HT1080 (cell line): Measurements from ENCODE around the gene ALG3. TPM values are rescaled to one million over a fixed set of nuclear protein-coding genes. Genes with fewer than 3 reads are reported as not detected.
A peak's percentile ranks its signal among the peaks of the same experiment; 100 is the strongest.

Source experiments
- DNase-seq: peaks from one replicate; pipeline ENCODE4 v3.0.0-alpha.2; 2015; ENCODE audit warnings: low read depth
- total RNA-seq: library from RNA; depleted of rRNA; stranded (reverse); fragments of >200 nt; shearing (Covaris generic); gene quantifications from 2 replicates; pipeline ENCODE4 v1.2.3, GENCODE V29; 2014

Gene ALG3
- total RNA-seq, 1 experiment from 2014 or later = 146 TPM

- no peak for DNase-seq
Observed at GRCh38 chr3:184260724-184261269, 12.0 kb upstream of the ALG3 start.

DNA sequence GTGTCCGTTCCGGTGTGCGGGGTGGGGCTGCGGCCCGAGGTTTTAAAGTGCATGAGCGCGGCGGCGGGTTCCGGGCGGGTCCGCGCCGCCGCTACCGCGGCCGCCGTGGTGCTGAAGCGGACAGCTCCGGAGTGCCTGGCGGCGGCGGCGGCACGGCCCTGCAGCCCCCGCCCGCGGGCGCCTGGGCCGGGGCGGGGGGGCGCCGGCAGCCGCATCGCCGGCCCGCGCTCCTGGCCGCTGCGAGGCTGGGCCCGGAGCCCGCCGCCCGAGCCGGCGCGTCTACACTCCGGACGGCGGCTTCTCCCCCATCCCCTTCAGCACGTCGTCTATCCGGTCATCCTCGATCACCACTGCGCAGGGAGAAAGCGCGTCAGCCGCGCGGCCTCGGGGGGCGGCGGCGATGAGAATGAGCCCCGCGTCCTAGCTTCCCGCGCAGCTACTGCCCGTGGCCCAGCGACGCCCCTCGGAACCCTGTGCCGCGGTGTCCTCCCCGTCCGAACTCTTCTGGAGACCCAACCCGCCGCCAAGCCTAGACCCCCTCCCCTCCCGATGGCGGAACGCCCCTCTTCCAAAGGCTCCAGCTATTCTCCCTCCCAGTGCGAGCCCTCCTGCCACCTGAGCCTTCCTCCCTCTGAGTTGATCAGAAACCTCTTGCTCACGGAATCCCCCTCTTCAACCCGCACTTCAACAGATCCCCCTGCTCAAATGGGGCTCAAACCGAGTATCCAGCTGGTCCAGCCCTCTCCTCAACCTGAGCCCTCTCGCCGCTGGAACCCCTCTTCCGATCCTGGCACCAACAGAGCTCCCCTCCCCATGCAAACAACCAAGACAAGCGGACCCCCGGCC is 11.3 kb upstream of the ALG3 start:
- DNase-seq = no peak

GRCh38 chr3:184259396-184259877 is 10.7 kb upstream of the ALG3 start:
- DNase-seq = no peak

DNA sequence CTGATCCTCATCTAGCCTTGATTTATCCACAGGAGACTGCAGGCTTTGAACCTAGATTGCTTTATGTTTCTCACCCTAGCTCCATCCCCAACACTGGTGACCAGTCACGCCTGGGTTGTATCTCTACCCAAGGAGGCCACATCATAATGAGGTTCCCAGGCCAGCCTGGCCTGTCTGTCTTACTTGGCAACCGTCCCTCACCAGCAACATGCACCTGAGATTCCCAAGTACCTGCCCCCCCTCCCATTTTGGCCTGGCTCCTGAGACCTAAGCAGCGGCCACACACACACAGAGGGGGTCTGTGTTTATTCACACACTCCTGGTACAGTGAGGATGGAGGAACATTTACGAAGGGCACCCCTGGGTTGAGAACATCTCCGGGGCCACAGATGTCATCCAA is 10.2 kb upstream of the ALG3 start:
- DNase-seq = no peak

- no peak for DNase-seq
Observed at GRCh38 chr3:184257083-184257915, 8.5 kb upstream of the ALG3 start.

- peak; percentile 60 for DNase-seq
Observed at GRCh38 chr3:184255291-184256039, 6.7 kb upstream of the ALG3 start.

DNA sequence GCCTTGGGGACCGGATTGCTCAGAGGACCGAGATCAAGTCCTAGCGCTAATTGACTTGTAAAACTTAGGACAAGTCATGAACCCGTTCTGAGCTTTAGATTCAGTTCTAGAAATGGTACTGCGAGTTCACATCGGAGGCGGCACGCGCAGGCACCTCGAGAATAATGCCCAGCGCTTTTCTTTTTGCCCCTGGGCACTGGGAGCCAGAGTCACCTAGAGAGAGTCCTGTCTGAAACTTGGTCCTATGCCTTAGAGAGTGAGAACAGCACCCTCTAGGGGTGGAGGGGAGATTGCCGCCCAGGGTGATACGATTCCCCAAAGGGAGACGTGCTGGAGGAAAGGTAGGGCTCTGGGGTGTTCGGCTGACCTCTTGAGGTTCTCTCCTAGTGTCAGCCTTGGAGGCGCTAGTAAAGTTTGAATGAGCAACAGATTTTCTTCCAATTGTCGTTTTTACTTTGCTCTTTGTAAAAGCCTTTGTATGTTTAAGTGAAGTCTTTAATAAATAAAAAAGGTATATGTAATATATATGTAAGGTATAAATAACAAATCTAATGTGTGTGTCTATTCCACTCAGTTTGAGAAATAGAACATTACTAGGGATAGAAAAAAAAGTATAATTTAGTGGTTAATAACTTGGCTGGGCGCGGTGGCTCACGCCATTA is 1.5 kb upstream of the ALG3 start:
- DNase-seq = peak; percentile 92

GRCh38 chr3:184249412-184250166 is 827 bp upstream of the ALG3 start, which contains the start of gene EEF1AKMT4:
TSS of gene EEF1AKMT4 (plus strand) at chr3:184249672. CDS start at chr3:184249695, 23 bp downstream.
- DNase-seq = peak; percentile 99

DNA sequence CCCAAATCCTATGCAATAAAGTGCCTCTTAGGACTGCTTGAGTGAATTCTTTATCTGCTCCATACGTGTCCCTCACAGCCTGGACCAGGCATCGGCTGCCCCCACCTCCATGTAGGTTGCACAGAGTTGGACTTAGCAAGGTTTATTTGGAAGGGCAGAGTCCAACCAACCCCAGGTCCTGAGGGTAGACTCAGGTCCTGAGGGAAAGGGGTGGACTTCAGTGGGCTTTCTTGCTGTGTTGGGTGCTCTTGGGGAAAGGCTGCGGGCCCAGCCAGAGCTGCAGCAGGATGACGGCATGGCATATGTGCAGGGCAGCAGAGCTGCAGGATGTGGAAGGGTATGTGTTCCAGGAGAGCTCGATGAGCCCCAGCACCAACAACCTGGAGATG is 6.5 kb downstream of the ALG3 start:
- no peak for DNase-seq

GRCh38 chr3:184241447-184242296 is 7.1 kb downstream of the ALG3 start:
- no peak for DNase-seq

- no peak for DNase-seq
Observed at GRCh38 chr3:184241141-184241446, 7.7 kb downstream of the ALG3 start.

DNA sequence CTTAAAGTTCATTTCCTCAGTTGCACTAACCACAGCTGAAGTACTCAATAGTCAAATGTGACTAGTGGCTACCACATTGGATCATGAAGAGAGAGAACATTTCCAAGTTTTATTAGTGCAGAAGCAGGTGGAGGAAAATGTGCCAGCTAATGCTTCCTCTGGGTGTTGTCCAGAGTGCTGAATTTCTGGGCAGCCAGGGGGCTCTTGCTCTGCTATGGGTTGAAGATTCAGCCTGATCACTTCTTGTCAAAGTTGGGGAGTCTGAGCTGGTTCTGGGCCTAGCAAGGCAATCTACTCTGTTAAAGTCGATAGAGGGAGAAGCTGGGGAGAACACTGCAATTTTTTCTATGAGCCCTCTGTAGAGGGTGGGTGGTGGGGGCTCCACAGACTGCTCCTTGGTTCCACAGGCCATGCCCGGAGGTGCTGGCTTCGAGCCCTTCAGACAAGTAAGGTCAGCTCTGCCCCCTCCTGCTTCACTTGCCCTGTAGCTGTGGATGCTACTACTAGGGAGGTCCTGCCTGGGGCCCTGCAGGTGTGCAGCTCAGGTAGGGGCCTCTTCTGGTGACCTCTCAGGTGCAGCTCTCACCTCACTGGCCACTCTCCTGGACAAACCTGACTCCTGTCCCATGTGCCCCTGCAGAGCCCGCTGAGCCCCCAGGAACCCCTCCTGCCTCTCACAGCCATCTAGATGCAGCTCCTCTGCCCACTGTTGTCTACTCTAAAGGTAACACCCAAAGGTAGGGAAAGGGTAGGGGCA is 8.2 kb downstream of the ALG3 start:
- peak; percentile 42 for DNase-seq

- DNase-seq = no peak
Observed at GRCh38 chr3:184239708-184240107, 9.1 kb downstream of the ALG3 start.

DNA sequence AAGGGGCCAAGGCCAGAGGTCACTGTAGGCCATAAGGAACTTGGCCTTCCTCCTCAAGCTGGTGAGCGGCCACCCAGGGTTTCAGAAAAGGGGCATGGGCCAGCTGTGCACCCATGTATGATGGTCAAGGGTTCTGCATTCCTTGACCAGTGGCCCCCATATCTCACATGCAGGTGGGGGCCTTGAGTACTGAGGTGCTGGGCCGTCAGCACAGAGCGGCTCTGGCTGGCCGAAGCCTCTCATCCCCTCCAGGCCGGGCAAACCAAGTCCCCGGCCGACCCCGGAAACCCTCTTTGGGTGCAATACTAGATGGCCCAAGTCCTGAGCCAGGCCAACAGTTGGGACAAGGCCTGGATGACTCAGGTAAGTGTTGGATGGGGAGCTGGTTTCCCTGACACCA is 9.5 kb downstream of the ALG3 start:
- DNase-seq = no peak

DNA sequence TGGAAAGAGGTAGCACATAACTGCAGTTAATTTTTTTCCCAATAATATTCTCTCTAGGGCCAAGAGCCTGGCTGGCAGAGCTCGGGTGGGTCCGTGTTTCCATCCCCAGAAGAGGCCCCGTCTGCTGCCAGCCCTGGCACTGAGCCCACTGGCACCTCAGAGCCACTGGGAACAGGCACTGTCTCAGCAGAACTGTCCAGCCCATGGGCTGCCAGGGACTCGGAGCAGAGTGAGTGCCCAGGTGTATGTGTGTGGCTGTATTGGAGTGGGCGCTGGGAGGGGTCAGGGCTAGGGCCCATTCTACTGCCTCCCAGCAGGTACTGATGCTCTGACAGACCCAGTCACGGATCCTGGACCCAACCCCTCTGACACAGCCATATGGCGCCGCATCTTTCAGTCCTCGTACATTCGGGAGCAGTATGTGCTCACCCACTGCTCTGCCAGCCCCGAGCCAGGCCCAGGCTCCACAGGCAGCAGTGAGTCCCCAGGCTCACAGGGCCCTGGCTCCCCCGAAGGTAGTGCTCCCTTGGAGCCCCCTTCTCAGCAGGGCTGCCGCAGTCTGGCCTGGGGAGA is 10.4 kb downstream of the ALG3 start:
- DNase-seq = no peak

DNA sequence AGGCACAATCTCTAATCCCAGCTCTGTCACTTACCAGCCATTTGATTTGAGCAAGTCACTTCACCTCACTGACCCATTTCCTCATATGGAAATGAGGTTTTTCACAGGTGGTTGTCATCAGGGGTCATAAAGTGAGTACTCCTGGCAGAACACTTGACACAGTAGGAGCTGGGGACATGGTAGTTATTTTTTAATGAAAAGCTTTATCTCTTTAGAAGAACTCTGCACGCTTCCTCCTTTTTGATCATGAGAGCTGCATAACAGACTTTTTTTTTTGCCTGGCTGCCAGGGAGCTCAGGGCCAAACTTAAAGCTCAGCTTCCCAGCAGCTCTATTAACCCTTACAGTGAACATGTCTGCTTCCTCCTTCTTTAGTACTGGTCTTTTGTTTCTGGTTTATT is 11.0 kb downstream of the ALG3 start:
- DNase-seq = no peak

- no peak for DNase-seq
Observed at GRCh38 chr3:184237211-184237610, 11.6 kb downstream of the ALG3 start.

- no peak for DNase-seq
Observed at GRCh38 chr3:184236636-184237035, 12.1 kb downstream of the ALG3 start.
